HG02852 (cell line): ENCODE measurements around the gene COBL.

Experiments used
- ATAC-seq: cut with Tn5 transposase; IDR thresholded peaks from one replicate; pipeline ENCODE4 v1.9.1; 2021; ENCODE audit warnings: mild to moderate bottlenecking, moderate library complexity; ENCODE audit not compliant: unreplicated experiment

COBL gene

DNA sequence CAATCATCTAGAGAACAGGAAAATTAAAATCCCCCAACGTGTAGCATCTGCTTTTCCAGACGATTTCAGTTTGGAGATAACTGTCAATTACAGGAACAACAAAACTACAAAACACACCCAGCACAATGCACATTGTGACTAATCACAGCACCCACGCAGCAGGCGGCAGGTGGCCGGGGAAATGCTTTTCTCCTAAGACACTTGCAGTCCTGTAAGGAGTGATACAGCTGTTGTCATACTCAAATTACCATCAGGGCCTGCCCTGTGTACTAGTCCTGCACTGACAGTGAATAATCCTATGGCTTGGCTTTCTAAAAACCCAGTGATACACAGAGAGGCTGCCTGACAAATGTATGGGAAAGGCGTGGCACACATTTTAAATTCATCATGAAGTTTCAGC, 37.8 kb downstream of the COBL start:
- ATAC-seq: no peak

DNA sequence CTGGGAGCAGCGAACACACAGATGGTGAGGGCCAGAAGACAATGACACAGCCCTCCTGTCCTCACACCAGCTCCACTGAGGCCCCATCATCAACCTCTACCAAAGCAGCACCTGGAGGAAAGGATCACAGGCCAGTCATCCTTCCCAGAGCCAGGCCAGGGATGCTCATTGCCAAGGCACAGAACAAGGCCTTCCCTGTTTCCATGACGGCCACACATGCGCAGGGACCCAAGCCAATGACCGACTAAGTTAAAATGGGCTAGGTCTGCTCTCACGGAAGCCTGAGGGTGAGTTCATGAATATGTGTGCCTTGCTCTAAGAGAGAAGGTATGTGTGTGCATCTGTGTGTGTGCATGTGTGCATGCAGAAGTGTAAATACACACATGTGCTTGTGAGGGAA, 39.6 kb downstream of the COBL start:
- no peak for ATAC-seq

DNA sequence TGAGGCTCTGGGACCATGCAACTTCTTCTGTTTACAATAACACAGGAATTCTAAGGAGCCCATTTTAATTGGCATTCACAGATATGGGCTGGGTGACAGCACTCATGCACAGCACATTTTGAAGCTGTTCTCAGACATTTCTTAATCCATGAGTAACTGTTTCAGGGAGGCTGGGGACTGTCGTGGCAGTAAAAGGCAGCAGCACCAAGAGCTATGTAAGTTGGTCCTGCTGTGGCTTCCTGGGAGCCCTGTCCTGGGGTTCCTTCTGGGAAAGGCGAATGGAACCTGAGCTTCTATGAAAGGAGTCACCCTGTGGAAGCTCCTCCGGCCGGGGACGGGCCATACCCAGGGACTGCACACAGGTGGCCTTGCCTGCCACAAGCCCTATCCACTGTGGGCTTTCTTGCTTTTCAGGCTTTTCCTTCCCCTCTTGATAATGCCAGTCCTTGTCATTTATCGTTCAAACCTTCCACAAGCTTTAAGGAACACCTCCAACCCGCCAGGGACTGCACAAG, 40.5 kb downstream of the COBL start:
- no peak for ATAC-seq

DNA sequence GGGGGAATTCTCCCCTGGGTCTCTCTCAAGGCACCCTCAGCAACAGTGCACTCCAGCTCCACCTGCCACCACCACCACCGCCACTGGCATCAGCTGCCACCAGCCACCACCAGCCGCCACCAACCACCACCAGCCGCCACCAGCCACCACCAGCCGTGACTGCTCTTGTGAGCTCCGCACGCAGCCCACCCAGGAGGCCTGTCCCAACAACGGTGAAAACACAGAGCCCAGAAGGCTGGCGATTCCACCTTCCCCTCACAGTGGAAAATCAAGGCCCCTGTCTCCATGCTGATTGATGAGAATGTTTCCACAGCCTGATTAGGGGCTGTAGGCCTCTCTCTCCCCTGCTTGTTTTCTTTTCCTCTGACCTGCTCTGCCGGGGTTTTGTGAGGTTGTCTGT, 41.1 kb downstream of the COBL start:
- no peak for ATAC-seq

DNA sequence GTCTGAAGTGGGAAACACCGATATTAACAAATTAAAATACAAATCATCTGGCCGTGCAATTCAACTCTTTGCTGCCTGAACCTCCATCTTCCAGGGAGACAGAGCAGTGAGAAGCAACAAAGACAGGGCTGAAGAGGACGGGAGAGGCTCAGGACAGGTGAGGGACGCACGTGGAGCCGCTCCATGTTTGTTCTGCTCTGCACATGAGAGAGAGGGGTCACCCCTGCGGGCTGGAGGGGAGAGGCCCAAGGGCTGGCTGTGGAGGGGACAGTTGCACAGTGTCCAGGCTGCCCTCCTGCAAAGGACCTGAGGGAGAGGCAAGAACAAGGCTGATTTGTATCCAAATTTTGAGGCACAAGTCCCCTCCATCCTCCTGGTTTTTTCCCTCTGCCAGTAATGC, 41.7 kb downstream of the COBL start:
- no peak for ATAC-seq

DNA sequence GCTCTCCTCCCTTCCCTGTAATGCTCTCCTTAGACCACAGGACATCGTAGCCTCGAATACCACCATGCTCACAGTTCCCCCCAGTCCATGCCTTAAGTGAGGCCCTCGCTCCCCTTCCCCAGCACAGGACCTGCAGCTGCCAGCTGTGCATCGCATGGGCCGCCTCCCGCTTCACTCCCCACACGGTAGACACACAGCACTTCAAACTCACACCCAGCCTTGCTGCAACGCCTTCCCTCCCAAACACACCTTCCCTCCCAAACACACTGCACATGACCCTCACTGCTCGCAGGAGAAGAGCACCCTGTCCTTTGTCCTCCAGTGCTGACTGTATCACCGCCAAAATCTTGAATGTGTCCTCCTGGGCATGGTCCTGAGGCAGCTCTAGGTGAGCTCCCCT, 42.6 kb downstream of the COBL start:
- ATAC-seq: no peak

DNA sequence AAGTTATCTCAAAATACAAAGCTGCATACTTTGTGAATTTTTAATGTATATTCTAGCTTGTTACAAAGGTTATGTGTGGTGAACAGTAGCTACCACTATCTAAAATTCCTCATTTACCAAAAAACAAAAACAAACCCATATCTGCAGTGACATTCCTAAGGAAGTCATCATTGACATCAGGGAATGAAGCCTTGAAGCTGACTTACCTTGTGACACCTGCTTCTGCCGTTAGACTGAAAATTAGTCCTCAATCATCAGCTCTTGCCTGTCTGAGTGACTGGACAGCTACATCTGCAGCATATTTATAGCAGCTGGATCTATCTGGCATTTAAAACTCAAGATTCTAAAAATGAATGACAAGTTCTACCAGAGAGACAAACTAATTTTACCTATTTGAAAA, 43.2 kb downstream of the COBL start:
- ATAC-seq: no peak

DNA sequence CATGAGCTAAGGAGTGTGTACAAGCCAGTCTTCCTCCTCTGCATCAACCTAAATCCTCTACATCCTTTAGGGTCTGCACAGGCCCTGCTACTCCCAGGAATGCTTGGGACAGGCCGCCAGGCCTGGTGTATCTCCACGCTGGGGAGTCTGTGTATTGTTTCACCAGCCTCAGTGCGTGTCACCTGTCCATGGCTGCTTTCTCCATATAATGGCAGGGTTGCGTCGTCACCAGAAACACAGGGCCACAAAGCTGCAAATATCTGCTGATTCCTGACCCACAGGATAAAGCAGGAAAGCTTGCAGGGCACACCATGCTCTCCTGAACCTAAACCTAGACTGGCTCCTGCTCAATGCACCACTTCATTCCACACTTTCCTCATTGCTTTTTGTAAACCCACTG, 45.6 kb downstream of the COBL start:
- no peak for ATAC-seq

DNA sequence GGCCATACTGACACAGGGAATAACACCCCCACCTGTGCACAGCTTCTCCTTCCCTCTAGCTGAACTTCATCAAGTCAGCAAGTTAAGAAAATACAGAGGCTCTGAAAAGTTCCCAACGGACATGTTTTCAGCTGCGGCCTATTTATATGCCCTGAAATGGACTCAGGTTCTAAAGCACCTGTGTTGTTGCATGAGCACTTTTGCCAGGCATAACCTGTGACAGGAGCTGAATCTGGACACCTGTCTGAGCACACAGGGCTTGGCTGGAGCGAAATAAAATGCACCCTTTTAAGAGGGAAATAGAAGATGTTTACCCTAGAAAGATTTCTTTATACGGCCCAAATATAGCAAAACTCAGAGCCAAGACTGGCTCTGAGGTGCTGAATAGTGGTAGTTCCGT, 46.7 kb downstream of the COBL start:
- no peak for ATAC-seq

DNA sequence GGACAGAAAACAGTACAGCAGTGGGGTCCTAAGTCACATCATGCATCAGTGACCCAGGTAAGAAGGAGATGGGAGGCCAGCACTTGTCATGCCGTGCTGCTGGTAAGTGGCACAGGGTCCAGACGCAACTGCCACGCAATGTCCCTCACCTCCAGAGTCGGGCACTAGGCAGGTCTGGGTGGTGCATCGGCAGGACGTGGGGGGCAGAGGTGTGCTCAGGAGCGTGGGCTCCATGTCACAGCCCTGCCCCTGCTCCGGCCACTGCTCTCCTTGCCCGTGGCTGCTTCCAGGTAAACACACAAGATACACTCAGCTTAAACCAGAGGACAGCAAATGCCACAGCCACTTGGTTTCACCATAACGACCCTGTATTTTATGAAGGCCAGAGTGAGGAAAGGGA, 47.3 kb downstream of the COBL start:
- no peak for ATAC-seq

DNA sequence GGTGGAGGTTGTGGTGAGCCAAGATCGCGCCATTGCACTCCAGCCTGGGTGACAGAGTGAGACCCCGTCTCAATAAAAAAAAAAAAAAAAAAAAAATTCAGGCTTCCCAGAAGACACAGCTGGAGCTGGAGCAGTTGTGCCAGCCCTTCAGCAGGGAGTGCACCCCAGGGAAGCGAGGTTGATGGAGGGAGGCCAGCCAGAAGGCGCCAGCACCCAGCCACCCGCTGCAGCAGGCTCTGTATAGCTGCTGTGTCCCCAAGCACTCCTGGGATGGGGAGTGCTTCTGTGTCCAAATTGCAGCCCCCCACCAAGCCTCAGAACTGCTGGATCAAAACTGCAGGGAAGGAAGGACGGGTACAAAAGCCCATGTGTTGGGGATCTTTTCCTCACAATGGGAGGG, 47.8 kb downstream of the COBL start:
- no peak for ATAC-seq

DNA sequence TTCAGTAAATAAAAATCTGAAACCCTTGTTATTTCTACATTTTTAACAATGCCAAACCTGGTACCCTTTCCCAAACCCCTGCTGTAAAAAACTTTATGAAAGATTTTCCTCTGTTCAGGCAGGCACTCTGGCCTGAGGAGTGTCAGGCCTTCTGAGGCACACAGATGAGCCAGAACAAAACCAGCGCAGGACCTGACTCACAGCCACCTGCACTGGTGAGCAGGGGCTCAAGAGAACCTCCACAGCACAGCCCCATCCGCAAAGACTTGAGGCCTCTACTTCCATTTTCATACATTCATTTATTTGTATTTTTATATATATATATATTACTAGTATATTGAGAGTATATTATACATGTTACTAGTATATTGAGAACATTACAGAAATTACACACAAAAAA, 49.4 kb downstream of the COBL start:
- ATAC-seq: no peak

DNA sequence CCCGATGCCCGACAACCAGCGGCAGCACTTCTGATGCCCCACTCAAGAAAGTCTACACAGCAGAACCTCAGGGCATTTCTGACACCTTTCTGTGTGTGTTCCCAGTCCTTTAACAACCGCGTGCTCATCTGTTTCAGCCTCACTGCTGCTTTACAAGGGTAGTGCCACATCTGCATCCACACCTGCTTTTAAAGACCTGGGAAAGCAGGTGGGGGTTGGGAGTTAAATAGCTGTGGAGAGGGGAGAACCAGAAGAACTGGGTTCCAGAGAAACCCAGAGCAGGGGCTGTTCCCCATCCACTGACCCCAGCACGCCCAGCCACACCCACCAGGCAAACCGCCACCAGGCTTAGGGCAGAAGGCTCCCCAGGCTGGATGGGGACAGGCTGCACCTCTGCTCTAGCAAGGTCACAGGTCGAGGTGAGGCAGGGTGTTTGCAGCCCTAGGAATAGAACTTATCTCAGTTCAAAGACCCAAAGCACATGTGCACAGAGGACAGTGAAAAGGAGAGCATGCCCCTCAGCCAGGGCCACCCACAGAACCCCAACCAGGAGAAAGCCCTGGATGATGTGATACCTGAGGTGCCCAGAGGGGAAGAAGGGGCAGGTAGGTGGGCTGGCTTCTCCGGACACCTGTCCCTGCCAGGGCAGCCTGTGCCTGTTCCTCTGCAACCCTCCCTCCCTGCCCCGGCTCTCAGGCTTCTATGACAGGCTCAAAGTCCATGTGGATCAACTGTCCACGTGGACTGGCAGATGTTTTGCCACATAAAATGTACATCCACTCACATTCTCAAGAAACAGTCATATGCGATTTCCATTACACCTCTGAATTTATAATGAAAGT, 51.3 kb downstream of the COBL start:
- no peak for ATAC-seq

DNA sequence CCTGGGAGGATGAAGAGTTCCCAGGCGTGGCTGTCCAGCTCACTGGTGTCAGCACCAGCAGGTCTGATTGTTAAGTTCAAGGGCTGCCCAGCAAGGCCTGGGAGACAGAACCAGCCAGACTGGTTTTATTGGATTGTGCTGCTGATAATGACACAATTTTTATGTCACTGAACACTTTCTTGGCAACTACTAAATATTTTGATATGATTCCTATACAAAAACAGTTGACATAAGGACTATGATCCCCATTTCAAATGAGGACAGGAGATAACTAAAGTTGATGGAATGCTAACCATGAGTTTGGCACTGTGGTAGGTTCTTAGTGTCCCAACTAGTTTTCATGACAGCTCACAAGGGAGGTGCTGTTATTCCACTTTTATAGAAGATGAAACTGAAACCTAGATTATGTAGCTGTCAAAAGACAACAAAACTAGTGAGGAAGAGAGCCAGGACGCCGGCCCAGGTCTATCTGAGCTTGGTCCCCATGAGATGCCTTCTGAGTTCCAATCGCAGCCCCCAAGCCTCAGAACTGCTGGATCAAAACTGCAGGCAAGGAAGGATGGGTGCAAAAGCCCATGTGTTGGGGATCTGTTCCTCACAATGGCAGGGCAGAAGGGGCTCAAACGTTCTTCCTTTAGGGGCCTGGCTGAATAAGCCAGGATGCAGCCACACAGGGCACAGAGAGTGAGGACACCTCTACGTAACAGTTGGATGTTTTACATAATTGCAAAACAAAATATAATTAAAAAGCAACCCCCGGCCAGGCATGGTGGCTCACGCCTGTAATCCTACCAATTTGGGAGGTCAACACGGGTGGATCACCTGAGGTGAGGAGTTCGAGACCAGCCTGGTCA, 52.8 kb downstream of the COBL start:
- no peak for ATAC-seq

DNA sequence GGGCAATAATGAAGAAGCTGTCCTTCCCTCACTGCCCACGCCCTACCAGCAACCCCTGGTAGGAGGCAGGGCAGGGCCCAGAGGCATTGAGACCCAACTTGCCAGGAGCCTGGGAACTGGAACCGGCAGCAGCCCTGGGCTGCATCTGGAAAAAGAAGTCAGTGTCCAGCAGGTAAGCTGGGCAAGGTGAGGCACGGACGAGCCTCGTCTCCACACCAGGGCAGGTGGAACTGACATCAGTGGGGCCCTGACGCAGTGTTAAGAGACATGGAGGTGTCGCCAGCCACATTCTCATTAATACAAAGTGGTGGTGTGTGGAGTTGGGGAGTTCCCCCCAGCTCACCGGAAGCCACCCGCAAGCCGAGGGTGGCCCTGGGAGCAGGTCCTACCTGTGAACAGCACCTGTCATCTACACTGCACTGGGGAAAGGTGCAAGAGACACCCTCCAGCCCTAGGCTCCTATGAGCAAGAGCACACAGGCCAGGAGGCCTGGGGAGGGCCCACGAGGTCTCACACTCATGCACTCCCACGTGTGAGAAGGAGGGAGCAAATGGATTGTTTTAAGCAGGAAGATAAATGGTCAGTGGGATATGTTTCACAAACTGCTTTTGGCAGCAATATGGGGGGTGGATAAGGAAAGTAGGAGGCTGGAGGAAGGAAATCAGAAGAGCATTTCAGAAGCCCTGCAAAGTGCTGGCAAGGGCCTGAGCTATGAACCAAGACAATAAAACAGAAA, 53.6 kb downstream of the COBL start:
- ATAC-seq: no peak

DNA sequence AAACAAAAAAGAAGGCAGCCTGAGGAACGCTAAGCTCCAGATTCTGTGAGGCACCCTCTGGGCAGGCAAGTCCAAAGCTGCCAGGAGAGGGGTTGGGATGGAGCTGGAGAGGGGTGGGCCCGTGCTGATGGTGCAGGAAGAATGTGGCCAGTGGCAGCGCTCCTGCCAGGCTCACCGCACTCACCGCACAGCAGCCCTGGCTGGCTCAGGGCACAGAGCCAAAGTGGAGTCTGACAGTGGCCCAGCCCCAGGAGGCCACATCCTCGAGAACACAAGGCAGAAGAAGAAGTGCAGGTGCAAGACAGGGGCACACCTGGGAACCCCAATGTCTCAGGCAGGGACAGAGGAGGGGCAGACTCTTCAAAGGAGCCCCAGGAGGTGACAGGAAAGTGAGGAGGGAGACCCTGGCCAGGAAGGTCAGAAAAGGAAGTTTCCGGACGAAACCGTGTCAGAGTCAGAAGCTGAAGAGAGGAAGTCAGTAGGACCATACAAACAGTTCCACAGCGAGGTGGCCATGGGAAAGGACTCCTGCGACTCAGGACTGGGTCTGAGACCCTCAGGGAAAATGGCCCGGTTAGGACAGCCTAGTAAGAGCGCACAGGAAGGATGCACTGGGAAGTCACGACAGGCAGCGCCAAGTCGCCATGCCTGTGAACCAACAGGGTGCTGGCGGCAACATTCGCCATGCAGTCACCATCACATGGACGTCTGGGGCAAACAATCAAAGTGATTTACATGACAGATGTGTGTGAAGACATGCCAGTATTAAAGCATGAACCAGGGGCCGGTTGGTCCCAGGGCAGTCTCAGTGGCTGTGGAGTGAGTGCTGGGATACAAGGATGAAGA, 54.4 kb downstream of the COBL start:
- ATAC-seq: no peak

DNA sequence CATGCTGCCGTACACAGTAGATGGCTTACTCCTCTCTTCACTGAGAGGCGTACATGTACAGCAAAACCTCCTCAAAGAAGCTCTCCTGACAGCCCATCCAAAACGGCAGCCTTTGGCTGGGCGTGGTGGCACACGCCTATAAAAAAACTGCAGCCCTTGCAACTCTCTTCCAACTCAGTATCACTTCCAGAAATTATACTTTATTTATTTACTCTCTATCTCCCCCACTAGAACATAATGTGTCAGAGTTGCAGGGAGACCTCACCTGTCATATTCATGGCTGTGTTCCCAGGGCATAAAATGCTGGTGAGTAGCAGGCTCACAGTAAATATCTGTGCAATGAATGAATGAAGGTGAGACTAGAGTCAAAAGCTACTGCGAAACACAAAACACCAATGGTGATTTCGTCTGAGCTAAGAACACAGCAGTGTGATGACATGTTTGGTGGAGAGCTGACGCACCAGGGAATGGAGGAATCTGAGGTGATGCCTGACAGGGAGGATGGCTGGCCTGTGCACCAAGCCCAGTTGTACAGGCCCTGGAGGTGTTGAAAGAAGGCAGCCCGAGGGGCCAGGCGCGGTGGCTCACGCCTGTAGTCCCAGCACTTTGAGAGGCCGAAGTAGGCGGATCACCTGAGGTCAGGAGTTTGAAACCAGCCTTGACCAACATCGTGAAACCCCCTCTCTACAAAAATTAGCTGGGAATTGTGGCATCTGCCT, 55.3 kb downstream of the COBL start:
- ATAC-seq: no peak

DNA sequence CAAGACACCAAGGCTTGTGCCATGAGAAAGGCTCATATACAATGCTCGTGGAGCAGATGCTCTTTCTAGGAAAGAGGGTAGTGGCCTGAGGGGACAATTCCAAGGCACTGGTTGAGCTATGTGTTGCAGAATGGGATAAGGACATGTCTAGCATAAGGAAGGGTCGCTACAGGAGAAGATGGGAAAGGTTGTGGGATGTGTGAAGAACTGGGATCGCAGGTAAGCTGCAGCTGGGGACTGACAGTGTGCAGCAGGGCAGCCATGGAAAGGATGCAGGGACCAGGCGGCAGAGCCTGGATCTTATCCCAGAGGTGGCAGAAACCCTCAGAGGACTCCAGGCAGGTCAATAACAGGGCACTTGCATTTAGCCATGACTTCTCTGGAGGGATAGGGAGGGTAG, 56.1 kb downstream of the COBL start:
- ATAC-seq: no peak

DNA sequence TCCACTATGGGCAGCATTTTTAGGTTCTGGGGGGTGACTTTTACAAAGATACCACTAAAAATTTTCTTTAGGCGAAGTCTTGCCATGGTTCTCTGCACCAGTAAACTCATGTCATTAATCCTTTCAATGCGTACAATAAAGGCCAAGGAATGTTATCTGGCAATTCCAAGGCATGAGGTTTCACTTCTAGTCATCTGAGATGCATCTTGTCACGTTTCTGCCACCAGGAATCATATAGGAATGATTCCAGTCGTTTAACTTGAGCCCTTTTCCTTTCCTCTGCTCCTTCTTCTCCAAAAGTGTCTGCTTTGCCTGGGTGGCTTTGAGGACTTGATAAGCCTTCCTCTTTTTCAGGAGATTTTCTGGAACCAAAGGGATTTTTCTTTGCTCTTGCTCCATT, 56.8 kb downstream of the COBL start:
- no peak for ATAC-seq

DNA sequence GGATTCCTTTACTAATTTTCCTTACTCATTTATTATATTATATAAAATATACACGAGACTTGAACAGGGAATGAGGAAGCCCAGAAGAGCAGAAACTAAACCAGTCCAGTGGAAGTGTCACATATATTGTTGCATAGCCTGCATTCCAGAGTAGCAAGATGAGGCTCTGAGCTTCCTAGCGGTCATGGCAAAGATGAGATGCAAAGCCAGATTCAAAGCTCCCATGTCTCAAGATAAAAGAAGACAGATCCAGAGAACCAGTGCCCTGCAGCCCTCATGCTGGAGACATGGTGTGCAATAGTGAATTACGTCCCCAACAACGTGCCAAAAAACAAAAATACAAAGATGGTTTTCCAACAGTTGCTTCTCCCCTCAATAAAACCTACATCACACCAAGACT, 59.7 kb downstream of the COBL start:
- ATAC-seq: no peak
